ENCODE results near the gene FAM193B.

FAM193B gene

DNA sequence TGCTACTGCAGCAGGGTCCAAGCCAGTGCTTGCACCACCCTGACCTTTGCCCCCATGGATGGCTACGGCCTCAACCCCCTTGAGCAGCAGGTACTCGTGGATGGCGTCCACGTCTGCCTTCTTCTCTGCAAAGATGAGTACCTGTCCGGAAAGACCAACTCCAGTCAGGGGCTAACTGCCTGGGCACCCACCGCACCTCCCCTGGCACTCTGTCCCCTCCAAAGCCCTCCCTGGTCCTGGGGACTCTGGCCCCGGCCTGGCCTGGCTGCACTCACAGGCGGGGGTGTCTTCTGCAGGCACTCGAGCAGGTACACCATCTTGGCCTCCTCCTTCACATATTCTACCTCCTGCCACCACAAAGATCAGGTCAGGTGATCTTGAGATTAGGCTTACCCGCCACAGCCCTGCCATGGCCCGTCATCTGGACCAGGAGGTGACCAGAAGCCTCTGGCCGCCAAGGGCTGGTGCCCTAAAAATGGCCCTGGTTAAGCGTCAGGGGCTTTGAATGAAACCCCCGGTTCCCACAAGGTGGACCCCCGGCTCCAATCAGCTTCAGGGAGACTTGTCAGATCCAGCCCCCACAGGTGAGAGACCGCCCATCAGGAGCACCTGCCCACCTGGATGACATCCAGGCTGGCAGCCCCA lies 41.5 kb downstream of the FAM193B start:
- DNase-seq = no peak

DNA sequence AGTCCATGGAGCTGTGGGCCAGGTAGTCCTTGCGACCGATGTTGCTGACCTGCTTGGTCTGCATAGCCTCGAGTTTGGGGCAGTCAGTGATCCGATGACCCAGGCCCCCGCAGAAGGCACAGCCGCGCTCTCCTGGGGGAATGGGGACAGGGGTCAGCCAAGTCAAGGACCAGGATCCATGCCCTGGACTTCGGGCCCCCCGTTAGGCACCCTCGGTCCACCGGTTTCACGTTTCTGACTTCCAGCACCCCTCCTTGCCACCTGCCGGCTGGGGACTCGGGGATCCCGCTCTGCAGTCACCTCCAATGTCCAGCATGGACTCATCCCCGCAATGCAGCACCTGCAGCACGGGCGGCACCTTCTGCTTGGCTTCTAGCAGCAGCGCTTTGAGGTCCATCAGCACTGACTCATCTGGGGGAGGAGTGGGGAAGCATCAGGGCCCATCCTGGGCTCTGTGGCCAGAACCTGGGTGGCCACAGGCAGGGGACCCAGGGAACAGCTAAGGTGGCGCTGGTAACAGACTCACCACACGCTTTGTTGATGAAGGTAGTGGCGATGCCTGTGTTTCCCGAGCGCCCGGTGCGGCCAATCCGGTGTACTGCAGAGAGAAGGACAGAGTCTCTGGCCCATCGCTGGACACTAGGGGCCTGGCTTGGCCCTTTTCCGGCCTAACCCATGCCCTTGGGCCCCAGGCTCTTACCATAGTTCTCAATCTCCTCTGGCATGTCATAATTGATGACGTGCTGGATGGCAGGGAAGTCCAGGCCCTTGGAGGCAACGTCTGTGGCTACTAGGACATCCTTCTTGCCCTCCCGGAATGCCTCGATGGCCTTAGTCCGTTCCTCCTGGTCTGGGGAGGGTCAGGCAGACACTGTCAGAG lies 42.3 kb downstream of the FAM193B start:
- DNase-seq = no peak

DNA sequence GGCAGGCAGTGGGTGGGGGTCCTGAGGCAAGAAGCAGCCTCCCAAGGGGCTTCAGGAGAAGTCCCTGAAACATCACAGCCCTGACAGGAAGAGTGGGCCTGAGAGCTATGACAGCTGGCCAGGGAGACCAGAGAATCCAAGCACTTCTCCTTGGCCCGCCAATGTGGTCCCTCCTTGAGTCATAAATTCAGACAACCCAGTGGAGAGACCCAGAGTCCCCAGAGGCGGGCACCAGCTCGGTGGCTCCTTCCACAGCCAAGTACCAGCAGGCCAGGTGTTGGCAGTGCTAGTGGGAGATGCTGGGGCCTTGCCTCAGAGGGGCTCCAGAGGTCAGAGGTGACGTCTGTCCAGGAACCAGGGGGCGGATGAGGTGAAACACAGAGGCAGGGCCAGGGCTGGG lies 43.2 kb downstream of the FAM193B start:
- no peak for DNase-seq

DNA sequence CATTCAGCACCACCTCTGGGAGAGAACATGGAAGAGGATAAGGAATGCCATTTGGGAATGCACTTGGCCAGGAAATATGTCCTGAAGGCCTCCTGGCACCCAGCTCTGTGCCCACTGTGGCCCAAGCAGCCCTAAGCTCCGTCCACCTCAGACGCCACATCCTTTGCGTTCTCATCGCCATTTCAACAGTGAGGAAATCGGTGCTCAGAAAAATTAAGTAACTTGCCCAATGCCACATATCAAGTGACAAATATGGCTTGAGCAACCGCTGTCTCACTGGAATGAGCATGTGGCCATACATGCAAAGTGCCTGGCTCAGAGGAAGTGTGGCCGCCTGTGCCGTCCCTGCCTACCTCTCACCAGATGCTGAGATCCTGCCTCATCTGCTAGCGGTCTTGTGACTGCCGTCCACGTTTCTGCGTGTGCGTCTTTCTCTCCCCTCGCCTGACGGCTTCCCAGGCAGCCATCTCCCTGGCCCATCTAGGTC lies 43.8 kb downstream of the FAM193B start:
- no peak for DNase-seq

DNA sequence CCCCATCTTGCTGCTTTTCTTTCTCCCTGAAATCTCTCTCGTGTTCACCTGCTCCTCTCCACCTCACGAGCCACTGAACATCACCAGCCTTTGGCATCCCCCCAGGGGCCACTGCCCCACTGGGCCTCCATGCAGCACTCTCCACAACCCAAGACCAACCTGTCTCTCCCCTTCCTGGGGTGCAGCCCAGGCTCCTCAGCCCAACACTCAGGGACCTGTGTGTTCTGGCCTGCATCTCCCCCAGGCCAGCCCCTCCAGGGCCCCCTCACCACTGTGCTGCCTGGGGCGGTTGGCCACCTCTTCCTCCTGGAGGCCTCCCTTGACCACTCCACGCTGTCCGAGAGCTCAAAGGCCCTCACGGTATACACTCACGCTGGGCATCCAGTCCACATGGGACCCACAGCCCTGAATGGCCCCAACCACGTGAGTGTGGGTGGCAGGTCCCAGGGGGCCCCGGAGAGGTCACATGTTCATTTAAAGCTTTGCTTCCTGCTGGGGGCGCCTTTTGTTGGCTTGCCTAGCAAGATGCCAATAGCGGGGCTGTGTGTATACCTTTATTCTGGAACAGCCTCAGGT lies 44.3 kb downstream of the FAM193B start:
- DNase-seq = no peak

DNA sequence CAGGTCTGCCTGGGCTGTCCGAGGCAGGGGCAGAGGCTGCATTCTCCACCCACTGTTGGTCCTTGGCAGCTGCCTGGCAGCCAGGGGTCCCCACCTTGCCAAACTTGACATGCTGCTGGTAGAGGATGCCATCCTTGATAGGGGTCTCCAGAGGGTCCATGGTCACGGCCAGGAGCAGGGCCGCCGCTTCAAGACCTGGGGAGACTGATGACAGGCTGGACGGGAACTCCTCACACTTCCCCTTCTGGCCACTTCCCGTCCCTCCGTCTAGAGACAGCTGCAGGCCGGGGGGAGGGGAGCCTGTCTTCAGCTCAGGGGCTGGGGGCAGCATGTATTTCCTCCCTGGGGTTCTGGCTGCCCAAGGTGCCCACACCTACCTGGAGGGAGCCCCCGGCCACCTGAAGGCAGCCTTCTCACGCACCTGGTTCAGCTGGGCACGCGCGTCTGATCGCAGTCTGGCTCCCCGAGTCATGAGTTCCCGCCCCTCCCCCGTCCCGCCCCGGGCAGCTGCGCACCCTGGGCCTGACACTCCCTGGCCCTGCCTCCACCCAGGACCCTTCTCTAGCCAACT lies 44.9 kb downstream of the FAM193B start, which contains the start of gene DOK3:
Gene DOK3, minus strand, starts transcription at position 446 of the 571 bp plus-strand sequence. Its CDS starts 286 bp downstream, at position 160.
- DNase-seq = no peak

DNA sequence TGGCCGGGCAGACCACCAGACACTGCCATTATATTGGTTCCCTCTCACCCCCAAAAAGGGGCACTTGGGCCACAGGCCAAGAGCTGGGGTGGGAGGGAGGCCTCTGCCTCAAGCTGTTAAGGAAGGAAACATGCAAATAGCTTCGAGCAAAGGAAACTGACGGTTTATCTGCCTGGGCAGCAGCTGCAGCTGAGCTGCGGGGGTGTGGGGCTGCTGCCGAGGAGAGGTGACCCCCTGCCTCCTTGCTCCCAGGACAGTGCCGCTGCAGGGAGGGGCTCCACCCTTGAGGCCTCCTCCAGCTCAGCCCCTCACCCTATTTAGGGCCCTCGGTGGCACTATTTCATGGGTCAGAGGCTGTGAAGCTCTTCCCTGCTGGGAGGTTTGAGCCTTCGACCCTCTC lies 45.5 kb downstream of the FAM193B start:
- no peak for DNase-seq

DNA sequence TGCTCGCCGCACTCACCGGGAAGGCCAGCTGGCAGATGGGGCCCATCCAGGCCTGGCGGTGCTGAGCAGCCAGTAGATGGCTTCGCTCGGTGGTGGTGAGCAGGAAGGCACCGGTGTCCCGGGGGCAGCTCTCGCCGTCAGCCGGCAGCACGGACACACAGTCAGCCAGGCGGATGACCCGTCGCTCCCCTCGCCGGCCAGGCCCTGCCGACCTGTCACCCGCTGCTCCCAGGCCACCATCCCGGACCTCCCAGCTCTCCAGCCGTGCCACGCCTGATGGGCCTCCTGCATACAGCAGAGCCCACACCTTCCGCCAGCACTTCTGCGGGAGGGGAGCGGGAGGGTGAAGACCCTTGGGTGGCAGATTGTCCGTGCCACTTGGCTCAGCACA lies 46.1 kb downstream of the FAM193B start:
- DNase-seq = no peak

DNA sequence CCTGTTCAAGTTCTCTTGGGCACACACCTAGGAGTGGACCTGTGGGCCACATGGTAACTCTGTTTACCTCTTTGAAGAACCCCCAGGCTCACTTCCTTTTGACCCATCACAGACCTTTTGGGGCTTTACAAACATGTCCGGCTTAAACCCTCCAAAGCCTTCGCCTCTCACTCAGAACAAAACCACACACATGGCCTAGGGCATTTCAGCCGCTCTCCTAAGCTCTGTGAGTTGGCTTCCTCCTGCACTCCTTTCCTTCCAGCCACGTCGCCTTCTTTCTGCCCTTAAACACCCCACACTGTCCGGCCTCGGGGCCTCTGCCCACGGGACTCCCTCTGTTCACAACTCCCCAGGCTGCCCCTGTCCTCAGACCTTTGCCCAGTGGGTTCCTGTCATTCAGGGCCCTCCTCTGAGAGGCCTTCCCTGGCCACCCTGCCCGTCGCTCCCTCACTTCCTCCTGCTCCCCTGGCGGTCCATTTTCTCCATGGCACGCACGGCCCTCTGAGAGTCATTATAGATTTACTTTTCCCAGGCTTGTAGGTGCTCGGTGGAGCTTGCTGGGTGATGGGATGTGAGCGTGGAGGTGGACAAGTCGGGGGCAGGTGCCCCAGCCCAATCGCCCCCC lies 46.7 kb downstream of the FAM193B start:
- no peak for DNase-seq

DNA sequence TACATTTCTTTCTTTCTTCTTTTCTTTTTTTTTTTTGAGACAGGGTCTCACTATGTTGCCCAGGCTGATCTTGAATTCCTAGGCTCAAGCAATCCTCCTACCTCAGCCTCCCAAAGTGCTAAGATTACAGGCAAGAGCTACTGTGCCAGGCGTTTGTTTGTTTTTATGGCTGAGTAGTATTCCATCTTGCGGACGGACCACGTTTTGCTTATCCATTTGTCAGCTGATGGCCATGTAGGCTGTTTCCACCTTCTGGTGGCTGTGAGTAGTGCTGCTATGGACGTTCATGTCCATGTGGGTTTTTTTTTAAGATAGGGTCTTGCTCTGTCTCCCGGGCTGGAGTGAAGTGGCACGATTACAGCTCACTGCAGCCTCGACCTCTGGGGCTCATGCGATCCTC lies 47.2 kb downstream of the FAM193B start:
- no peak for DNase-seq

DNA sequence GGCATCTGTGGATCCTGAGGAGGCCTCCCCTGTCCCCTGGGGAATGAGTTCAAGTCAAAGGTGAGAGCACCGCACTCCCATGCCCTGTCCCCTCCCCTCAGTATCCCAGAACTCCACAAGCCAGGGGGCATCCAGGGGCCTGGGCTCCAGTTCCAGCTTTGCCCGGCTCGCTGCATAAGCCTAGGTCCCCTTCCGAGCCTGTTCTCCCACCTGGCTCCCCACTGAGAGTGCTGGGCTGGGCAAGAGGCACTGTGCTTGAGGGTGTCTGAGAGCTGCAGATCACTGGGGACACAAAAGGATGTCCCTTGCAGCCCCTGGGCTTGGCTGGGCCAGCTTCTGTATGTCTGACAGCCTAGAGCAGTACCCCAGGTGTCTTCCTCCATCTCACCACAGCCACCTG lies 49.3 kb downstream of the FAM193B start:
- no peak for DNase-seq

DNA sequence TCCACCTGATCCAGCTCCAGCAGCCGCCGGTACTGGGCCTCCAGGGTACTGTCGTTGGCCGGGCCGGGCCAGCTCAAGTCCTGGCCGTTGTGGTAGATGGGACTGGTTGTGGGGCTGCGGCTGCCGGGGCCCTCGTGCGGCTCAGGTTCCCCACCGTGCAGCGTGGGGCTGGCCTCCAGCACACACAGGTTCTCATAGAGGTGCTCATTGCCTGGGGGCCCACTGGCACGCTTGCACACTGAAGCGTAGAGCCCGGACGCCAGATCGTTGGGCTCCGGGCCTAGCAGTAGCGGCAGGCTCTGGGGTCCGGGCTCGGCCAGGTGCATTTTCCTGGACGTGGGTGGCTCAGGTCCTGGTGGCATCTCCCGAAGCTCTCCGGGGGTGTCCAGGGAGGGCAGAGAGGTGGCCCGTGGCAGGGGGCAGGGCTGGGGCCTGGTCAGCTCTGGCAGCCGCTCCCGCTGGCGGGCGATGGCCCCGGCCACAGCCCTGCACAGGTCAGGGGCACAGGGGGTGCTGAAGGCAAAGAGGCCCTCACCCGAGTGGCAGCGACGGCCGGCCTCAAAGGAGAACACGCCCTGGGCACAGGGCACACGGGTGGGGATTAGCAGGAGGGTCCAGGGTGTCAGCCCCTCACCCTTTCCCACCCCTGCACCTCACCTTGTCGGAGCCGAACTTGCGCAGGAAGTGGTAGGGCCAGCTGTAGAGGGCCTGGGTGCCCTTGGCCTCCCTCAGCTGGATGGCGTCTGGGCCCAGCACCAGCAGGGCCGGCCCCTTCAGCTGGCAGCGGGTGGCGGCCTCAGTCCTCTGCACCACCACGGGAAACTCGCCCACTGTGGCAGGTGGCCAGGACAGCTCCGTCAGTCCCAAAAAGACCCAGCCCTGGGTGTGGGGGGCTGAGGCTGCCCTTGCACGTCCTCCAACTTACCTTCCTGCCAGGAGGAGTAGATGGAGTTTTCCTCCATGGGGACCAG lies 50.0 kb downstream of the FAM193B start:
- no peak for DNase-seq

DNA sequence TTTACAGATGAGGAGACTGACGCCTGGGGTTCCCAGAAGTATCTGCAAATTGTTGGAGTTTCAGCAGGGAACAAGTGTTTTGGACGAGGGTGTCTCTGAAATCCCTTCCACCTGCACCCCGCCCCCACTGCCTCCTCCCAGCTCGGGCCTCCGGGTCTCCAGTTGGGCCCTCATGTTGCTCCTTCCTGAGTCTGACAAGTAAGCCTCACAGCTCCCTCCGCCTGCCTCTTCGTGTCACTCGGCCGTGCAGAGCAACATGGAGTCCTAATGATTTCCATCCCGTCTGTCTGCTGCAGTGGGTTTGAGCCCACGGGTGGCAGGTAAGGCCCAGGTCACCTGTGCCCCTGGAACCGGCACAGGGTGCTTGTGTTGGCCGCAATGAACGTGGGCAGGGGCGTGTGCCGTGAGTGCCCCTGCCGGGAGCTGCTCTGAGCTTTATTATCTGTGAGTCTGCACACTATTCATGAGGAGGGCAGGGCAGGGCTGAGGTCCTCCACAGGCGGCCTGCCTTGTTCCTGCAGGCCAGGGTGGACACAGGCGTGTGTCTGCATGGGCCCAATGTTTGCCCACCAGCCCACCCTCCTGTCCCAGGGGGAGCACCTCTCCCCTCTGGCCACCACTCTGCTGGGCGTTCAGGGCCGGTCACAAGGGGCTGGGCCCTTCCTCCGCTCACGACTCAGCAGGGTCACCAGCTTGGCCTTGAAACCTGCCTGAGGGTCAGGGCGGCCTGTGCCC lies 50.8 kb downstream of the FAM193B start:
- no peak for DNase-seq

DNA sequence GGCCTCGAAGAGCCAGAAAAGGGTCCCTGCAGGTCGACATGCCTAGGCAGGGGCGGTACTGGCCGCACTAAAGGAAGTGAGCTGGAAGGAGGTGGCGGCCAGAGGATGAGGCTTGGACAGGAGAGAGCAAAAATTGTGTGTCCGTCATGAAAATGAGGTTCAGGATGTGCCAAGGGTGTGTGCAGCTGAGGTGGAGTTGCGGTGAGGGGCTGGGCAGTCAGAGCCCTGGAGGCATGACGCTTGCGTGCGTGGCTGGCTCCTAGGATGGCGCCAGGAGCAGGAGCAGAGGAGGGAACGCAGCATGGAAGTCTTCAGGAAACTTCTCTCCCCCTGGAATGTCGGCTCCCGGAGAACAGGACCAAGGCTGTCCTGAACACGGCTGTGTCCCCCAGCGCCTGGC lies 51.5 kb downstream of the FAM193B start:
- no peak for DNase-seq

DNA sequence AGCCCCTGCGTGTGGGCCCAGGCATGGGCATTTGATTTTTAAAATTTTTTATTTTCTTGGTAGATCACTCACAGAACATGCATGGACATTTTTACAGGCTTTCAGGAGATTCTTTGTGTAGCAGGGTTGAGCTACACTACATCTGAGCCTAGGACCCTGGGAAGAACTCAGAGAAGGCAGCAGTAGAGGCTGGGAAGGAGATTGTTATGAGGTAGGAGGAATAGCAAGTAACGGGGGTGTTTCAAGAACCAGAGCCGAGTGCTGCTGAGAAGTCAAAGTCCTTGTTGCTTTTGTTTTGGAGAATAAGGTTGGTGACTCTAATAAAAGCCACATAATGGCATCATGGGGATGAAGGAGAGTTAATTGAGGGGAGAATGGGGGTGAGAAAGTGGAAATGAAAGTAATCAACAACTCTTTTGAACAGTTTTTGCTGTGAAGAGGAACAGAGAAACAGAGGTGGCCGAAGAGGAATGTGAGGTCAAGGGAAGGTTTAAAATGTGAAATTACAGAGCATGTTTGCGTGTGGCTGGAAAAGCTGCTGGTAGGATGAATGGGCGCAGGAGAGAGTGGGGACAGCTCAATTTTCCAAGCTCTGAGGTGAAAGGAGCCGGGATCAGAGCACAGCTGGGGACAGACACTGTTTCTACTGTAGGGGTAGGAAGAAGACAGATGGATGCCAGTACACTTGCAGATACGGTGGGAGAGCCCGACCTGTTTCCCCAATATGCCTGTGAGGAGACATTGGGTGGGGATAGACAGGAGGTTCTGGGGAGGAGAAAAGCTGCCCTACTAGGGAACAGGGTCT lies 52.3 kb downstream of the FAM193B start:
- no peak for DNase-seq

DNA sequence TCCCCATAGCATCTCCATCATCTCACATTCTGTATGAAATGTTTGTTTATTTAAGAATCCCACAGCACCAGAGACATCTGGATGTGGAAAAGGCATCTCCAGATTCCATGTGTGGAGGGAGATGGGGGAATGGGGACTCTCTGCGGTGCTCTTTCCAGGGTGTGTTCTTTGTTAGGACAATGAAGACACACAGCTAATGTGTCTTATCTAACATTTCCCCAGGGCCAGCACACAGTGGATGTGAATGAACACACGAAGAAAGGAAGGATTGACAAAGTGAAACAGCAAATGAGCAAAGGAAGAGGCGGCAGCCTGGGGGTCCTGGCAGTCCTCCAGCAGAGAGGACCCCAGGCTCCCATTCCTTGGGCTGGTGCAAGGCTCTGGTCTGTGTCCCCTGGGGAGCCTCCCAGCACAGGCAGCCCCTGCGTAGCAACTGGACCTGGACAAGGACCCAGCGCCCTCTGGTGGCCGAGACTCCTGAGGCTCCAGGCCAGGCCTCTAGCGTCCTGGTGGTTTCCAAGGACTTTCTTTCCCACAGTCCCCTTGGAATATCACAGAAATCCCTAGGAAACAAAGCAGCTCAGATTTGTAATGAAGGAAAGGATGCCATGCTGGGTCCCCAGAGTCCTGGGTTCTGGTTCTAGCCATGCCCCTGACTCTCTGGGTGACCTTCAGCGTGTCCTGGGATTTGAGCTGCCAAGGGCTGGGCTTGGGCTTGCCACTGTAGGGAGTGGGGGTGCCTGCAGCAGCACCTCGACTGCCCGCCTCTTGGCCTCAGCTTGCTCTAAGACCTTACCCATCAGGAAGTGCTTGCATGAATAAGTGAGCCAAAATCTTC lies 53.5 kb downstream of the FAM193B start:
- peak; percentile 81 for DNase-seq

DNA sequence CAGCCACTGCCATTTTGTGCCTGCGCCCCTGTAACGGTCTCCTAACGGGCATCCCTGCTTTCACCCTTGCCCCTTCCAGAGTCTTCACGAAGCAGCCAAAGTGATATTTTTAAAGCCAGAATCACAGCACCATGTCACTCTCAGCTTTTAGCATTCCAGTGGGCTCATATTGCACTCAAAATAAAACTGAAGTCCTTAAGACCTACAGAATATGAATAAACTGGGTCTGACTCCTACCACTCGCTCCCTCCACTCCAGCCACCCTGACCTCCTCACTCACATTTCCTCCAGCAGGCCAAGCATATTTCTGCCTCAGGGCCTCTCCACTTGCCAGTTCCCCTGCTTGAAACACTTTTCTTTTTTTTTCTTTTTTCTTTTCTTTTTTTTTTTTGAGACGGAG lies 54.5 kb downstream of the FAM193B start:
- DNase-seq = no peak

DNA sequence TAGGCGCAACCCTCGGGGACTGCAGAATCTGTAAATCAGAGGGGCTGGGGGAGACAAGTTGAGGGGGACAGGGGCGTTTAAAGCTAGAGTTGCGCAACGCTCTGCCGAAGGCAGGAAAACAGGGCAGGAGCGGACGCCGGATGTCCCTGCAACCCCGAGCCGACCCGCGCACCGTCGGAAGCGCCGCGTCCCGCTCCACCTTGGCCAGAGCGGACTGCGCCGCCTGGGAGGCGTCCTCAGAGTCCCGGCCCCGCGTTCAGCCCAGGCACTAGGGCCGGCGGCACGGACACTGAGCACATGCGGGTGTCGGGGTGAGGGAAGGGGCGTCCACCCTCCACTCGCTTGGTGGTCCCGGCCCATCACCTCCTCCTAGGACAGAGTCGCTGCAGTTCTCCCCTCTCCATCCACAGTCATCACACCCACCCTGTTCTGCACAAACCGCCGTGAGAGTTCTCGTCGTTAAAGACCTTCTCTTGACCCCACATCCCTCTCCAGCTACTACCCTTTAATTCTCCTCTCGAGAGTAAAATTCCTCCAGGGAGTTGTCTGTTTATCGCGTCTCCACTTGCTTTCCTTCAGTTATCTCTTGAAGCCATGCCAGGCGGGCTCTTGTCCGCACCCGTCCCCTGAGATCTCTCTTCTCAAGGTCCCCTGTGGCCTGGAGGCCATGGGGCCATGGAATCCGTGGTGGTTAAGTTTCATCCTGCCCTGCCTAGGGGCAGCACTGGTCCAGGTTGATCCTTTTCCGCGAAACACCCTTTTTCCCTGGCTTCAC lies 56.2 kb downstream of the FAM193B start:
- DNase-seq = no peak

Measured in stimulated activated naive CD4-positive, alpha-beta T cell treated with Interleukin-2 at 50 U/mL for 16 hours (primary cell).